Germinal center (tissue), 1 donor: ENCODE results near the gene APOL2.
"Not testable (repeated sequence)": the region's sequence is repeated elsewhere in the genome, so short reads cannot be mapped to it uniquely, and the experiment has no call there.

Experiments
- DNase-seq: peaks from one replicate; pipeline ENCODE4 v3.0.0; 2012; ENCODE audit warnings: mixed read lengths, low spot score

APOL2 gene

DNA sequence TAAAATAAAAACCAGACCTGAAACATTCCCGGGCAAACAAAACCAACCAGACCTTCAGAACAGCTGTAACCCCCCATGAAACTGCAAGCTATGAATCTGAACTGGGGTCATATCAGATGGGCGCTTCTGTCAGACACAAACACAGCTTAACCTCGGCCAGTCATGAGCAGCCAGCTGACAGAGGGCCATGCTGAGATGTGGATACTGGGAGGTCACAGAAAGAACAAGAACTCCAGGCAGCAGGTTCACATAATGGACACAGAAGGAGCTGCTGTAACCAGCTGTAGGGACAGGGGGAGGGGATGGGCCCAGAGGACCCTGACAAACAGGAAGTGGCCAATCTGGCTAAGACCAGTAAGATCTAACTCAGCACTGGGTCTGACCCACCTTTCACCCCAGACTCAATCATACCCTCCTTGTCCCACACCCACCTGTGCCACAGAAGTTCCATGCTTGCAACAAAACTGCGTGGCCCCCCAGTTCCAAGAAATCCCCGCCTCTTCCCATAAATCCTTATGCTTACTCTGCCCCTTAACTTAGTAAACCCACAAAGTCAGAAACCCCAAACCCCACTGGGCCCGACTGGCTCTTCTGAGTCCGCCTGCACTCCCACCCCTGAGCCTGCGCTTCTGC lies 41.7 kb downstream of the APOL2 start:
- DNase-seq = no peak

DNA sequence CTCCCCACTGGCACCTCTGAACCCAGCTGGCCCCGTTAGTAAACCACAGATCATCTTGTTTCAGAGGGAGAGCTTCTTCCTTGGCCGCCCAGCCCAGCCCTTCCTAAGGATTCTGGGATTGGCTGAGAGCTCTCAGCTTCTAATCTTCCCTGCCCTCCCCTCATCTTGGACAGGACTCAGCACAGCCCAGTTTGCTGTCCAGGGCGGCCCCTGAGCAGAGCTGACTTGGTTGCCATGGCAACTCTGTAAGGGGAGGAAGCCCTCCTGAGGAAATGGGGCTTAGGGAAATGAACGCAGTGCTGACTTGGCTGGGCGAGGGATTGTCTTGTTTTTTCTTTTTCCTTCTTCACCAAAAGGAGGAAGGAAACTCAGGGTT lies 42.3 kb downstream of the APOL2 start:
- no peak for DNase-seq

DNA sequence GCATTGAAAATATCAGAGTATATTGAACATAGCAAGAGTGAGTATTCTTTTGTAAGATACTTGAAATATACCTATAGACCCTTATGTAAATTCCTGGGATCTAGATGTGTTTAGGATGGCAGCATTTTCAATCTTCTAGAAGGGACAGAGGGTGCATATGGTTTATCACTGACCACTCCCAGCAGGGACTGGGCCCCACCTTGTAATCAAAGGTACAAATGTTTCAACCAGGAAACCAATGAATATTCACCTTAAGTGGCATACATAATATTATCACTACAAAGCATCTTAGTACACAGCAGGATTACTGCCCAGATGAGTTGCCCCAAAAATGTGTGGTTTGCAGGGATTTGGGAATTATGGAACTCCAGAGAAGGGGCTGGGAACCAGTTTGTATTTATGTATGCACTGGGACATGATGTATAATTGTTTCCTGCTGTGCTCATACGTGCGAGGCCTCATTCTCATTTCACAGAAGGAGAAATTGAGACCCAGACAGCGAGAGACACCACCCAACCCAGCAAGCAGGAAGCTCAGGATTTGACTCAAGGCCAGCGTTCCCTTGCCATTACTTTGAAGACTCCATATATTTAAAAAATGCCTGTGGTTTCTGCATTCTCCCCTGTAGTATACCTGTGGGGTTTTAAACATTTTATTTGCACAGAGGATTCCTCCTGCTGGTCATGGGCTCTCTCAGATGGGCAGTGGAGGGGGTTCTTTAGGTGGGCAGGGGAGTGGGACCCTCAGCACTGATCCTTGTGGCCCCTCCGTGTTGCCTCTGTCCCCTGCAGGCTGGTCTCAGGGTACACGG lies 42.9 kb downstream of the APOL2 start:
- no peak for DNase-seq

DNA sequence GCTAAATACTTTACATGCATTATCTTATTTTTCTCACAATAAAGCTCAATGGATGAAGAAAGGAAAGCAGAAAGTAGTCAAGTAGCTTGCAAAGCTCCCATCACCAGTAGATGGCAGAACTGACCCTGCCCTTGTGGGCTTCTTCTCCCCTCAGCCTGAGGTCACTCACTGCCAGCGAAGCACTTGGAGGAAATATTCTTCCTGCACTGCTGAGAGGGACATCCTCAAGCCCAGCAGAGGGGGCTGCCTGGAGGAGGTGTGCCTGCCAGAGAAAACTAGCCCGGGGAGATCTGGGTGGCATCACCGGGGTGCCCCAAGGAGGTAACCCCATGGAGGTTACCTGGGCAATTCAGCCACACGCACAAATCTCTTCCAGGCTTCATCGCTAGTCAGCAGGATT lies 44.4 kb downstream of the APOL2 start:
- DNase-seq = no peak

DNA sequence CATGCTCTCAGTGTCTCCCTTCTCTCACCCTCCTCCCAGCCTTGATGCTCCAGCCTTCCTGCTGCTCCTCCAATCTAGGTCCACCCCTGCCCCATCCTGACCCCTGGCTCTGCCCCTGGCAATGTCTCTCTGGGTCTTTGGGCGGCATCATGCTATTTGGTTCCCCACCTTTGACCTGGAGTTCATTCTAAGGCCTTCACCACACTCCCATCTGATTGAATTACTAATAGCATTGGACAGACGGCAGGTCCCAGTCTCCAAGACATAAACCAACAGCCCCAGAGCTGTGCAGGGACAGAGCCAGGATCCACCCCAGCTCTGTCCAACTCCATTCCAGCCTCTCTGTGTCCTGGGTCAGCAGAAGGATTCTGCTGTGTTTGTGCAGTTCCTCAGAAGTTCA lies 44.9 kb downstream of the APOL2 start:
- DNase-seq = no peak

DNA sequence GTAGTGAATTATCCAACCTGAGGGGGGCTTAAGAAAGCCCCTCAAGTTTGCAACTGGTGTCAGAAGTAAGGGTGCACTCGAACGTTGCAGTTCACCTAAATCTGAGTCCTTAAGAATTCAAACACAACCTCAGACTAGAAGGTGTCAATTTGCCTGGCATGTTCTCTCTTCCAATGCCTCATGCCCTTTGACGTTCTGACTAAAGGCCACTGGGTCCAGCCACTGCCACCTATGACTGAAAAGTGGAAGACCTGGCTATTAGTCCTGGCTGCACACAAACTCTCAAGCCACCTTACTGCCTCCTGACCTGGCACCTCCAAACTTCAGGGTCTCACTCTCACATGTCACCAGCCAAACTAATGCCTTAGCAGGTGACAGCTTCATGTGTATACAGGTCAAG lies 45.8 kb downstream of the APOL2 start:
- no peak for DNase-seq

DNA sequence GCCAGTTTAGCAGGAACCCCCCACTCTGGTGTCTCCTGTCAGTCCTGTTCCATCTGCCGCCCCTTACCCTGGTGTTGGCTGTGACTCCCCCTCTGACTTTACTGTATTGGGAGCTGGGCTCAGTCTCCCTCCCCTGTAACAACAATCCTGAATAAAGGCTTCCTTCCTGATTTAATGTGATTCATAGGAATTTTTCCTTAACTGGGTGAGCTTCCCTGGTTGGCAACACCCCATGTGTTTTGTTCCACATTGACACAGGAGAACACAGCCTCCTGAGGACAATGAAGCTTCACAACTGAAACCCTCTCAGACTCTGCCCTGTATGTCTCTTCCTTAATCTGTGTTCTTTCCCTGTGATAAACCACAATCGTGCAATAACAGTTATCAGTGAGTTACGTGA lies 46.2 kb downstream of the APOL2 start:
- DNase-seq = no peak

DNA sequence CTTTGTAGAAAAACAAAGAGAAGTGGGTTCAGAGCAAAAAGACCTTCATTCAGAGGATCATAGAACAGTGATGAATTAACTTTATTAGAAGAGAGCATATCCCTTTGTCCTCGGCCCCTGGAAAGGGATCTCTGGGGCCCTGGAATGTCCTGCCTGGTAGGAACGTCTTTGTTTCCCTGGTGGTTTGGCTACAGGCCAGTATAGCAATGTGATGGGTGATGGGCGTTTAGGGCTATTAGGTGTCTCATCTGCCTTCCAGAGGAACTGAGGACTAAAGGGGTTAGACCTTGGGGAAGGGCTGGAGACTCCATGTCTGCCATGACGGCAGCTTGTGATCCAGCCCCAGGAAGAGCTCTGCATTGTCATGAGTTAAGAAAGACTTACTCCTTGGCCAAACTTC lies 46.8 kb downstream of the APOL2 start:
- DNase-seq = no peak

DNA sequence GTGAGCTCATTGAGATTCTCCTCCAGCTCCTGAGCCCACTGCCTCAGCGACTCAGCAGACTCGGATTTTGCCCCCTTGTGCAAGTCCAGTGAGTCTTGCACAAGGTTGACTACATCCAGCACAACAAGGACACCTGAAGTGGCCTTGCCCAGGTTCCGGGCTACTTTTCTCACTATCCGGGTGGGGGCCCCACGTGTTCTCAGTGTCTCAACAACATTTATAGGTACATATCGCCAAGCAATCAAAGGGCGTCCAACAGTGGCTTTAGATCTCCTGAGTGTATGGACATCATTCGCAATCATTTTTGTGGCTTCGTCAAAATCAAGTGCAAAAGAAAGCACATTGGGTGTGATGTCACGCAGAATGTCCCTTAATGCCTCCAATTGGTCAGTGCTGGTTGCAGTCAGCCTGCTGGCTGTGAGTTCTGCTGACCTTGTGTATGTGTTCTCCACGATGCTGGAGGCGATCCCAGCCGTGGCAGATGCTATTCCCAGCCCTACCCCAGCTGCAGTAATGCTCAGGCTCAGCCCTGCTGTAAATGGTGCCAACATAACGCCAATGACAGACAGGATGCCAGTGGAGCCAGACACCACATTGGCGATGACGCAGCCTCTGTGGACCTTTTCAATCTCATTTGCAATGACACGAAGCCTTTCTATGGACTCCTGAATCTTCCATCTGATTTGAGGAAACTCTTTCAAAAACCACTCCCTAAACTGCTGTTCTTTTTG lies 48.1 kb downstream of the APOL2 start:
- DNase-seq = no peak

DNA sequence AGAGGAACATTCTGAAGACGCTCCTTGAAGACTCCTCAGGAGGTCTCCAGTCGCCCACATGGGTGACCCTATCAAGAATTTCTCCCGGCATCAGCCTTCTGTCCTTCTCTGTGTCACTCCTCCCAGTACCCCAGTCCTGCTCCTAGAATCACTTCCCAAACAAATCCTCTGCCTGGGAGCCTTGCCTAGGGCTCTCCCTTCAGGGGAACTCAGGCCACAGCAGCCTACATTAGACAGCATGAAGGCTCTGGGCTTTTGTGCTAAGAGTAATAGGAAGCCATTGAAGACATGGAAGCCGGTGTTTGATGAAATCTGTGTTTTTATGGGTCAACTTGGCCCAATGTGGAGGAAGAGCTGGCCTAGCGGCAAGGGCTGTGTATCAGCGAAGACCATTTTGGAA lies 51.5 kb downstream of the APOL2 start:
- DNase-seq = not testable (repeated sequence)

DNA sequence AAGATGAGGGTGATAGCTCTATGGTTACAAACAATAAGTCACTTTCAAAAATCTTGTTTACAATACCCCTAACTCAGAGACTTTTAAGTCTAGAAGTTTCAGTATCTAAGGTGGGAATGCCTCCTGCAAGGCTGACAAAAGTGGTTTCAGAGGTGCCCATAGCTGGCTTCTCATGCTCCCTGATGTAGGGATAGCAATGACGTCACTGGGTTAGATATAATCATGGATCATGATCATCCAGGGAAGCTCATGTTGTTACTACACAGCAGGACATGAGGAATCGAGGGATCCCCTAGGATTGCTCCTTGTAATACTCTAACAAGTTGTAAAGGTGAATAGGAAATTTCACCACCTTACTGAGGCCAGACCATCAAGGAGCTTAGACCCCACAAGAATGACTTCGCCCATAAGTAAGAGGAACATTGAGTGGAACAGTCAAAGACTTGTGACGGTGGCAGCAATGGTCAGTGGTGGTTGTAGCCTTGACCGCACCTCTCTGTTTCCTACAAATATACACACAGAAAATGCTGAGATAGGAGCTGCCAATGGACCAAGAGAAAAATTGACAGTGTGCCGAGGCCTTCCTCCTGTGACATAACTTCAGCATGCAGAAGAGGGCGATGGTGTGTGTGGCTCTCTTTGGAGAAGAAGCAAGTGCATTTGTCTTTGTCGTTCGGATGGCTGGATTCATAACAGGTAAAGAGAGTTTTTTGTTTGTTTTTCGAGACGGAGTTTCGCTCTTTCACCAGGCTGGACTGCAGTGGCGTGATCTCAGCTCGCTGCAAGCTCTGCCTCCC lies 53.3 kb downstream of the APOL2 start:
- DNase-seq = no peak

DNA sequence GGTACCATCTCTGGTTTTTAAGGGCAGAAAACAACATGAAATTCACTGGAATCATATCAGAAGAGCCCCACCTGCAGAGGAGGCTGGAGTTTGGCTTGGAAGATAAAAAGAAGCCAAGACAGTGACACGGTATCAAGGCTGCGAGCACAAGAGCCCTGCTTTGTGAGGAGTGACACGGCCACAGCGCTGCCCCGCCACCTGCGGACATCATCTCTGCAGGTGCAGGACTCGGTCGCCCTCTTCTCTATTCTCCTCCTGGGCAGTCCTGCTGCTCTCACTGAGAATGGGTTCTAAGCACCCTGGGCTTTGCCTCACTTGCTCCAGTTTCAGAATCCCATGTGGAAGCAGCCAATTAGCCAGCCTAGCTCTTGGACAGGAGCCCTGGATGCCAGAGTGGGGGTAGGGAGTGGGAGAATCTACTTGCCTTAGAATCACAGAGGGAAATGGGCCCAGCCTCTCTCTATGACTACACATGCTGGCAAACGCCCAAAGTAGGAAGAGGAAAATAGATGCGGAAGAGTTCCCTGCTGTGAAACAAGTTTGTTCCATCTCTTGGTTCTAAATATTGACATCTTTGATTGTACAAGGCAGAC lies 54.8 kb downstream of the APOL2 start:
- DNase-seq = no peak

DNA sequence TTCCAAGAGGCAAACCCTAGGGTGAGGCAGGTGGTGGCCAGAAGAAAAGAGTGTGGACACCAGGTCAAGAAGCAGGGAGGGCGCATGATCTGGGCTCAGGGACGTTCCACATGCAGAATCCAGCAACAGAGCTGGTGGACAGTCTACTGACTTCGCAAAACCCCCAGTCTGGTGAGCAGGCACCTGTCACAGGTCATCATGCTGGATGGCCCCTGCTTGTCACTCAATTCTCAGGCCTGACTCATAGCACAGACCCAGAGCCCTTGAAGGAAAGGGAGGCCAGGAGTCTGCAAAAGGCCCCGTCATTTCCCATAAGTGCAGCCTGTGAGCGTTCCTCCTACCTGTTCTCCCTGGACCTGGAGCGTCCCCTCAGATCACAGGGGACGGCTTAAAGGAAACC lies 55.9 kb downstream of the APOL2 start:
- no peak for DNase-seq

DNA sequence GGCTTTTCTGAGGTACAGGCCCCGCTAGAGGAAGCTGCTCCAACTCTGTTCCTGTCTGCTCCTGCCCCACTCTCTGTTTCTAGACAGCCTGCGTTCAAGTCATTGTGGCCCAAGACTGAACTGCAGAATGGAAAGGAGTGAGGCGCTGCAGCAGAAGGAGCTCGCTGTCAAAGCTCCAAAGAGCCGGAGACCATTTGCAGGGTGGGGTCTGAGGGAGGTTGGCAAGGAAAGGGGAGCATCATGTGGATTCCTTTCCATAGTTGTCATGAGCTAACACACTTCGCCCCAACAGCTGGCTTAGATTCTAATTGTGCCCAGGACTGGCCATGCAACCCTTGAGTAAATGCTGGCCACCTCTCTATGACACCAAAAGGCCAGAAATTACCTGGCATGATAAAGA lies 56.5 kb downstream of the APOL2 start:
- no peak for DNase-seq

DNA sequence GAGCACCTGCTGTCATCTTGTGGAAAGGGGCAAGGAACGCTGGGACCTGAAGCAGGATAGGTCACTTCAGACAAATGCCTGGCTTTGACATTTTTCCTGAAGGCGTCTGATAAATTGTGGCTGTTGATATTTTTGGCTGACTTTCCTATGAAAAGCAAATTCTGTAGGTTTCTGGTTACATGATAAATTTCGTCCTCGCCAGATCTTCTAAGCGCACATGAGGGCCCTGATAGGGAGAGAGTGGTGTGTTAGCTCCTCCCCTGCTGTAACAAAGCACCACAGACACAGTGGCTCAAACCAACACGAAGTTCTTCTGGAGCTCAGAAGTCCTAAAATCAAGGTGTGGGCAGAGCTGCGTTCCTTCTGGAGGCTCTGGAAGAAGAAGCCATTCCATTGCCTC lies 57.3 kb downstream of the APOL2 start:
- DNase-seq = no peak

DNA sequence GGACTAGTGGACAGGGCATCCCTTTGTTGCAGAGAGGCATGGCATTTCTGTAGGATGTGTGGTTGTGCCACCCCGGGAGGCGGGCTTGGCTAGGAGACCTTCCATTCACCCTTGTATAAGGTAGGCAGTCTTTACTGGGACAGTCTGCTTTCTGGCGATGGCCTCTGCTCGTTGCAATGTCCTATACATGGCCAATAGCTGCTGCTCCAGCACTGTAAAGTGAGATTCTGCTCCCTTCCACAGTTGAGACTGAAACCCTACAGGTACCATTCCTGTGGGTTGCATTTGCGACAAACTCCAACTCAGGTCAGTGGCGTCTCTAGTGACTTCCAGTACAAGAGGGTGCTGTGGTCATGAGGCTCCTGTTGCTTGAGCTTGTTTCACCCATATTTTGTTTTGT lies 58.4 kb downstream of the APOL2 start:
- no peak for DNase-seq

DNA sequence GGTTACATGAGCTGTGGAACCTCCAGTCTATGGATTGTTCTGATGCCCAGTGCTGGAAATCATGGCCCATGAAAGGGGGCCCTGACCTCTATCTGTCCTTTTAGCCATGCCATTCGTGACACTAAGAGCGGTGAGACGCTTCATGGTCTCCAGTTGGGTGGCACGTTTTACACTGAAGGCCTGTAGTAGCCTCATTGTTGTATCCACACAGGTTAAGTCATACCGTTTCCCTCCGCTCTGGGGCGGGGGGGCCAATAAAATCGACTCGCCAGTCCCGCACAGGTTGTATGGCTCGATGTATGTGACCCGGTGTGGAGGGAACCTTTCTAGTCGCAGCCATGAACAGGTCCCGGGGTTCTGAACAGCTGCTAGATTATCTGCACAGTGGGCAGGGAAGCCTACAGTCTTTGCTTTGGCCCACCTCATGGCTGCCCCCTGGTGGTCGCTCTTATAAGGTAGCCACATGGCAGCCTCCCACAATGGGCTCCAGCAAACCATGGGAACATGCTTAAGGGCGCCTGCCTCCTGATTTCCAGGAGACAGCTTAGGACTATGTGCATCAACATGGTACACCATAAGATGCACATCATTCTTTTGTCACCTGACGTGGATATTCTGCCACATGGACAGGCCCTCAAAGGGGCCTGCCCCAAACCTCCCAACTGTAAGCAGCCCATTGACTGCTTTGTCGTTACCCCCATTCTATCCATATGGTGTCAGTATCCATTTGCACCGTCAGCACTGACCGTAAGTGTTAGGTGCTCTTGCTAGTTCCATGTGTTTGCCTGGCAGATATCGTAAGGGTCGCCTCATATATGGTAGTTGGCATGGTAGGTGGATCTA lies 59.1 kb downstream of the APOL2 start:
- DNase-seq = peak; percentile 80

DNA sequence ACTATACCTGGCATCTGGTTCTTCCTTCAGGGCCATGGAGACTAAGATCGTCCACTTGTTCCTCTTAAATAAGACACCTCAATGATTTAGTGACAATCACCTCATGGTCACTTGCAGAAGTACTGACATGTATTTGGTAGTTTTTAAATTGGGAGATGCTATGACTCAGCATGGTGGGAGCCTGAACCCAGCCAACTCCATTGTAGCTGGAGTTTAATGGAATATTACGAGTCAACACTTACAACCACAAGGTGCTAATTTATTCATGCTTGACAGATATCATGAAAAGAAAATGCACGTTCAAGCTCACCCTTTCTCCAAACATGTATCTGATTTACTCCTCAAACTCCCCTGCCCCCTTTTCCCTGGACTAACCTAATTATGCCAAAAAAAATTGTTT lies 62.2 kb downstream of the APOL2 start:
- no peak for DNase-seq
